ENCODE data around the gene LCE3B.
A peak's percentile ranks its signal among the peaks of the same experiment; 100 is the strongest.

Gene LCE3B

GRCh38 chr1:152626744-152627143 is 13.1 kb downstream of the LCE3B start:
- Mint-ChIP-seq H3K4me3 (no peak overlapping the region), H3K27me3 (peaks cover 25% of the 10 kb centered on the region), H3K9me3 (no peaks in the 10 kb centered on the region), H3K36me3 (no peaks in the 10 kb centered on the region), H3K4me1 (no peaks in the 10 kb centered on the region), H3K27ac (no peak overlapping the region)
- no peak for DNase-seq
- CTCF ChIA-PET, result no interaction called here

DNA sequence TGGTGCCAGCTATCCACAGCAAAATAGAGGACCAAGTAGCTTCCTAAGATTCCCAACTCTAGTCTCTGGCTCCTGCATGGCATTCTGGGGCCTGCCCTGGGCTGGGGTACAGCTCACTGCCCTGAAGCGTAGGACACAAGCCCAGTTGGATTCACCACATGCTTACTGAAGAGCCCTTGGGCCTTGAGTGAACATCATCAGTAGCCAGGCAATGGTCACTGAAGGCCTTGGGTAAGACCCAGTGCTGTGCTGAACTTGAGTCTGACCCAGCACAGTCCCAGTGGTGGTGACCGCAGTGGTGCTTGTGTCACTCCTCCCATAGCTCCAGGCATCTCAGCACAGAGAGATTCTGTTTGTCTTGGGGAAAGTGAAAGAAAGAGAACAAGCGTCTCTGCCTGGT is 17.0 kb downstream of the LCE3B start:
- H3K9me3 Mint-ChIP-seq, result no peaks in the 10 kb centered on the region
- H3K4me1 Mint-ChIP-seq, result no peaks in the 10 kb centered on the region
- H3K4me3 Mint-ChIP-seq, result no peak overlapping the region
- no peak for DNase-seq
- no peaks in the 10 kb centered on the region for H3K36me3 Mint-ChIP-seq
- CTCF ChIA-PET, result no interaction called here
- no peak overlapping the region for H3K27ac Mint-ChIP-seq
- H3K27me3 Mint-ChIP-seq, result peaks cover 3% of the 10 kb centered on the region

DNA sequence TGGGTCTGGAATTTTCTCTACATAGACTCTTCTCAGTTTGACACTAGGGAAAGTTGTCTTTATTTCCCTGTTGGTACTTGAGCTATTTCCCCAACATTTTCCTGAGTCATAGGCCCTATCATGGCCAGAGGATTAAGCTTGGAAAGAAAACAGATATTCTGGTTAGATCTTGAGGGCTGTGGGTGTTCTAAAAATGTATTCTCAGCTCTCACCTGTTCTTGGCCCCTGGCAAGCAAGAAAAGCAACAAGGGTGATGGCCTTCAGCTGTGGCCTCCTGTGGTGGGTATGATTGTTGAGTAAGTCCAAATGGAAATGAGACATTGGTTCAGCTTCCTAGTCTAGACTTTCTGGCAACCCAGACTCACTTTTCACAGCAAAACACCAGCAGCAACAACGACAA is 26.7 kb downstream of the LCE3B start:
- H3K9me3 Mint-ChIP-seq, result no peaks in the 10 kb centered on the region
- H3K36me3 Mint-ChIP-seq, result no peaks in the 10 kb centered on the region
- CTCF ChIA-PET, result interaction anchor here (0.7 to 1.5 kb wide), 2 partner anchors 14 to 18 kb away, joined by 3 read pairs; partner anchors contain the start of gene LCE3A
- no peak overlapping the region for H3K27ac Mint-ChIP-seq
- DNase-seq, result no peak
- no peak overlapping the region for H3K4me3 Mint-ChIP-seq
- H3K4me1 Mint-ChIP-seq, result no peaks in the 10 kb centered on the region
- H3K27me3 Mint-ChIP-seq, result peaks cover 4% of the 10 kb centered on the region

DNA sequence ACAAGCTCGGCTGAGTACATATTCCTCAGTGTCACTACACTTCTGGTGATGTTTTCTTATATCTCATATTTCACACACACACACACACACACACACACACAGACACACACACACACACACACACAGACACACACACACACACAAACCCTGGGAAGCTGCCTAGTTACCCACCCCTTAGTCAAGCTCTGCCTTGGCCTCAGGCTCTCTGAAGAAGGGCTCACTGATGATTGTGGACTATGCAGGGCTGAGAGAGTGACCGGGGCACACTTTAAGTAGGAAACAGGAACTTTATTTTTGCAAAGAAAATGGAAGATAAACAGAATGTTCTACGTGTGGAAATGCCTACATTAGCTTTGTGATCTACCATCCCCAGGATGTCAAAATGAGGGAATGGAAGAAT is 30.3 kb downstream of the LCE3B start:
- no peaks in the 10 kb centered on the region for H3K9me3 Mint-ChIP-seq
- H3K4me3 Mint-ChIP-seq, result no peak overlapping the region
- CTCF ChIA-PET, result interaction anchor here (0.8 to 1.3 kb wide), 3 partner anchors 10 to 12 kb away, joined by 3 read pairs; no protein-coding TSS in a partner anchor
- no peak for DNase-seq
- H3K4me1 Mint-ChIP-seq, result no peaks in the 10 kb centered on the region
- H3K27me3 Mint-ChIP-seq, result peaks cover 4% of the 10 kb centered on the region
- no peak overlapping the region for H3K27ac Mint-ChIP-seq
- no peaks in the 10 kb centered on the region for H3K36me3 Mint-ChIP-seq

DNA sequence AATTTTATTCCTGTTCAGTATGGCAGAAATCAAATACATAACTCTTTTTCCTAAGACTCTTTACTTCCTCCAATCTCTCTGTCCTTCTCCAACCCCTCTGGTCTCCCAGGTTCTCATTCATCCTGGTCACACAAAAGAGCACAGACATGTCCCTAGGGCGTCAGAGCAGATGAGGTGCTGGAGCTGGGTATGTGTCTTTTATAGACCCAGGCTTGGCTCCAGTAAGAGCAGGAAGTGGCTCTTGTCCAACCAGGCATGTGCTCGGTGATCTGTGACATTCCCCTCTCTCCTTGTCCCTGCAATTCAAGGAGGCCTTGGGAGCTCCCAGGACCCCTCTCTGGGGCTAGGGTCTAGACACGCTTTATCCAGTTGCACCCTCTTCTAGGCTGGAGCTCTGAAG is 31.5 kb downstream of the LCE3B start:
- CTCF ChIA-PET, result no interaction called here
- H3K4me1 Mint-ChIP-seq, result no peaks in the 10 kb centered on the region
- peaks cover 10% of the 10 kb centered on the region for H3K27me3 Mint-ChIP-seq
- no peak overlapping the region for H3K4me3 Mint-ChIP-seq
- no peak for DNase-seq
- H3K27ac Mint-ChIP-seq, result no peak overlapping the region
- H3K9me3 Mint-ChIP-seq, result no peaks in the 10 kb centered on the region
- no peaks in the 10 kb centered on the region for H3K36me3 Mint-ChIP-seq

DNA sequence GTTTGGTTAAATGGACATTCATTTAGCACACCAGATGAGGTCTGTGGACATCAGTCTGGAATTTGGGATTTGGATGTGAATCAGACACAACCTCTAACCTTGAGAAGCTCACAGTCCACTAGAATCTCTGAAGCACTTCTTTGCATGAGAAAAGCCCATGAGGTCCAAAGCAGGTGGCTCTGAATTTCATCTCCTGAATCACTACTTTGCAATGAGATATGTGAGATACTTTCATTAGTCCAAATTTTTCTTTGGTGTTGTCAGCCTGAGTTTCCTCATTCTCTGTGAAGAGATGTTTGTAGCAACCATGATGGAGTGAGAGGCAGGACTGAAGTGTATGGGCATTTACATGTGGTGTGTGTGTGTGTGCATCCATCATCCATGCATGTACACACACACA is 33.0 kb downstream of the LCE3B start:
- no peak for DNase-seq
- Mint-ChIP-seq H3K36me3 (no peaks in the 10 kb centered on the region), H3K27me3 (peaks cover 15% of the 10 kb centered on the region), H3K27ac (no peak overlapping the region), H3K4me1 (no peaks in the 10 kb centered on the region), H3K4me3 (no peak overlapping the region), H3K9me3 (no peaks in the 10 kb centered on the region)
- CTCF ChIA-PET, result no interaction called here

GRCh38 chr1:152654110-152654509 is 40.5 kb downstream of the LCE3B start:
- CTCF ChIA-PET, result interaction anchor here (0.6 to 1.6 kb wide), 16 partner anchors 8 to 1607 kb away, joined by 3 to 7 read pairs (median 3); partner anchors contain the start of gene LCE3A
- Mint-ChIP-seq H3K36me3 (no peaks in the 10 kb centered on the region), H3K27ac (no peak overlapping the region), H3K4me1 (no peaks in the 10 kb centered on the region), H3K4me3 (no peak overlapping the region), H3K27me3 (peaks cover 18% of the 10 kb centered on the region), H3K9me3 (no peaks in the 10 kb centered on the region)
- peak; percentile 69 for DNase-seq

- peaks cover 9% of the 10 kb centered on the region for H3K27me3 Mint-ChIP-seq
- CTCF ChIA-PET, result interaction anchor here (0.8 to 1.1 kb wide), 2 partner anchors 12 to 570 kb away, joined by 3 to 4 read pairs; no protein-coding TSS in a partner anchor
- no peaks in the 10 kb centered on the region for H3K9me3 Mint-ChIP-seq
- DNase-seq, result no peak
- H3K4me1 Mint-ChIP-seq, result no peaks in the 10 kb centered on the region
- no peaks in the 10 kb centered on the region for H3K36me3 Mint-ChIP-seq
- H3K27ac Mint-ChIP-seq, result no peak overlapping the region
- no peak overlapping the region for H3K4me3 Mint-ChIP-seq
Measured at GRCh38 chr1:152656459-152656858, 42.8 kb downstream of the LCE3B start.

GRCh38 chr1:152657677-152658076 is 44.1 kb downstream of the LCE3B start:
- CTCF ChIA-PET, result no interaction called here
- Mint-ChIP-seq H3K4me1 (no peaks in the 10 kb centered on the region), H3K36me3 (no peaks in the 10 kb centered on the region), H3K4me3 (no peak overlapping the region), H3K27me3 (peaks cover 6% of the 10 kb centered on the region), H3K9me3 (no peaks in the 10 kb centered on the region), H3K27ac (no peak overlapping the region)
- no peak for DNase-seq

GRCh38 chr1:152658649-152659048 is 45.0 kb downstream of the LCE3B start:
- no peak for DNase-seq
- peaks cover 6% of the 10 kb centered on the region for H3K27me3 Mint-ChIP-seq
- no peaks in the 10 kb centered on the region for H3K4me1 Mint-ChIP-seq
- H3K9me3 Mint-ChIP-seq, result no peaks in the 10 kb centered on the region
- H3K4me3 Mint-ChIP-seq, result no peak overlapping the region
- no peaks in the 10 kb centered on the region for H3K36me3 Mint-ChIP-seq
- no peak overlapping the region for H3K27ac Mint-ChIP-seq
- CTCF ChIA-PET, result no interaction called here

- CTCF ChIA-PET, result interaction anchor here (1.1 kb wide), 1 partner anchor 9 kb away, joined by 4 read pairs; no protein-coding TSS in a partner anchor
- Mint-ChIP-seq H3K9me3 (no peaks in the 10 kb centered on the region), H3K4me3 (no peak within 1 kb of the TSS), H3K36me3 (no peaks in the 10 kb centered on the region), H3K27ac (no peak within 1 kb of the TSS), H3K27me3 (no peaks in the 10 kb centered on the region), H3K4me1 (no peaks in the 10 kb centered on the region)
- DNase-seq, result no peak
Measured at GRCh38 chr1:152663098-152663497, 49.5 kb downstream of the LCE3B start, which contains the start of gene LCE2D. LCE2D (plus strand) TSS chr1:152663380; CDS start chr1:152664106, 726 bp downstream.
